ENCODE results near the gene B3GNT9.
A peak's percentile ranks its signal among the peaks of the same experiment; 100 is the strongest.

B3GNT9 gene

DNA sequence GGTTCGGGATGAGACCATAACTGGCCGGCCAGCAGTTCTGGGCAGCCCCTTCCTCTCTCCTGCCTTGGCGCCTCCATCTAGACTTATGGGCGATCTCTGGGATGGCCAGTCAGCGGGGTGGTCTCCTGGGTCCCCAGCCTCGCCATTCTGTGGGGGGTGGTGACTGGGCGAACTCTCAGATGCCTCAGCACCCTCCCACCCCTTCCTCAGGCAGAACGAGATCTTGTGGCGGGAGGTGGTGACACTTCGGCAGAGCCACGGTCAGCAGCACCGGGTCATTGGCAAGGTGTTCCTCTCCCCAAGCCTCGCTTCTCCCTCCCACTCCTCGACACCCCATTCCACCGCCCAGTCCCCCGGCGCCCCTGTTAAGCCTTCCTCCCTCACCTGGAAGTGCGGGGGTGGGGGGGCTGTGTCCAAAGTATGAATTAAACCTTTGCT is 15.3 kb upstream of the B3GNT9 start:
- no peak for DNase-seq

DNA sequence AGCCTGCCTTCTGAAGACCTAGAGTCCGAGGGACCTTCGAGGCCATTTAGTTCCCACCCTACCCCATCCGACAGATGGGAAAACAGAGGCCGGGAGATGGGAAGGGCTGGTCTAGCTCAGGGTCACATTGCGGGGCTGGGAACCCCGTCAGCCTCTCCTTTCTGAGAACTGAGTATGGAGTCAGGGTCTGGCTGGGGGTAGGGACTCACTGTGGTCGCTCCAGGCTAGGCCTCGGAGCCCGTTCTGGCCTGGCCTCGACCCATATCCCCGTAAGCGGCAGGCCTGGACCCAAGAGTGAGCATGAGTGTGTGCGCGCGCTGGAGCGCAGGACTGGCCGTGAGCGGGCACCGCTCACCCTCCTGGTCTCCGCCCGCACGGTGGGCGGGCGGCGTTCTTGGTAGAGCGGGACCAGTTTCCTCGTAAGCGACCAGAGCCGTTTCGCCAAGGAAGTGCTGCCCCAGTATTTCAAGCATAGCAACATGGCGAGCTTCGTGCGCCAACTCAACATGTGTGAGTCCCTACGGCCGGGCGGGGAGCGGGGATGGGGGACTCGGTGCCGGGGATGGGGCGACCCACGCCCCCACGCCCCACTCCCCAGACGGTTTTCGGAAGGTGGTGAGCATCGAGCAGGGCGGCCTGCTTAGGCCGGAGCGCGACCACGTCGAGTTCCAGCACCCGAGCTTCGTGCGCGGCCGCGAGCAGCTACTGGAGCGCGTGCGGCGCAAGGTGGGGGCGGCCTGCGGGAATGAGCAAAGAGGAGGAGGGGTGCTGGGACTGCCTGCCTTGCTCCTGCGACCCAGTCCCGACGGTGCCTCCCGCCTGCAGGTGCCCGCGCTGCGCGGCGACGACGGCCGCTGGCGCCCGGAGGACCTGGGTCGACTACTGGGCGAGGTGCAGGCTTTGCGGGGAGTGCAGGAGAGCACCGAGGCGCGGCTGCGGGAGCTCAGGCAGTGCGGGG is 14.6 kb upstream of the B3GNT9 start:
- no peak for DNase-seq

DNA sequence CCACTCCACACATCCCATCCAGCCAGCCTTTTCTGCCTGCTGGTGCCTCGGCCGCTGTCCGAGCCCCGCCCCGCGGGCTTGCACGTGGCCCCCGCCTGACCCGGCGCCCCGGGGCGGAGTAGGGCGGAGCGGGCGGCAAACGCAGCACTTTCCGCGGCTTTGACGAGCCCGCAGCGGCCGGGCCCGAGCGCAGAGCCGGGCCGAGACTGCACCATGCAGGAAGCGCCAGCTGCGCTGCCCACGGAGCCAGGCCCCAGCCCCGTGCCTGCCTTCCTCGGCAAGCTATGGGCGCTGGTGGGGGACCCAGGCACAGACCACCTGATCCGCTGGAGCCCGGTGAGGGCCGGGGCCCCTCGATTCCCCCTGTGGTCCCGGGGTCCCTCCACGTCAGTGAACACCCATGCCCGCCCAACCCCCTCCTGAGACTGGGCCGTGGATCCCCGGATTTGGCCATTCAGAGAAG is 13.8 kb upstream of the B3GNT9 start, which contains the start of gene HSF4:
TSS of gene HSF4 (plus strand) at position 147 of the 463 bp plus-strand sequence. CDS start at position 214, 67 bp downstream.
- no peak for DNase-seq

DNA sequence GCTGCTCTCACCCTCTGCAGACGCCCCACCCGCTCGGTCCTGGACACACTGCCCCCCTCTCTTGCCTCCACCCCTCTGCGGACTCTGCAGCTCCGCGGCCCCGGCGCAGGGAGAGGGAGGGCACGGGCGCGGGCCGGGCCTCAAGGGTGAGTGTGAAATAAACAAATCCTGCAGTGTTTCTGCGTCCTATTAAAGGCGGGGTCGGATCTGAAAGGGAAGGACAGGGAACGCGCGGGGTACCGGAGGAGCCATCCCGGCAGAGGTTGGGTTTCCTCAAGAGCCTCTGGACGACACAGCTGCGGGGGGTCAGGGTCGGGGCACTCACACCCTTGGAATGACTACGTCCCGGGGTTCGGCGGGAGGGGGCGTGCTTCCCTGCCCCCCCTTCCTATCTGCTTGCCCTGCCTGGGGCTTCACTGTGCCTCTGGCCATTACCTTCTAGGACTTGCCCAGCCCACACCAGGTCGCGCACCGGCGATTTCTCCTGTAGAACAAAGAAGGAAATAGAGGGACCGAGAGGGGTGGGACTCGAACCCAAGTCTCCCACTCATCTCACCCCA is 13.3 kb upstream of the B3GNT9 start:
- DNase-seq, result no peak

DNA sequence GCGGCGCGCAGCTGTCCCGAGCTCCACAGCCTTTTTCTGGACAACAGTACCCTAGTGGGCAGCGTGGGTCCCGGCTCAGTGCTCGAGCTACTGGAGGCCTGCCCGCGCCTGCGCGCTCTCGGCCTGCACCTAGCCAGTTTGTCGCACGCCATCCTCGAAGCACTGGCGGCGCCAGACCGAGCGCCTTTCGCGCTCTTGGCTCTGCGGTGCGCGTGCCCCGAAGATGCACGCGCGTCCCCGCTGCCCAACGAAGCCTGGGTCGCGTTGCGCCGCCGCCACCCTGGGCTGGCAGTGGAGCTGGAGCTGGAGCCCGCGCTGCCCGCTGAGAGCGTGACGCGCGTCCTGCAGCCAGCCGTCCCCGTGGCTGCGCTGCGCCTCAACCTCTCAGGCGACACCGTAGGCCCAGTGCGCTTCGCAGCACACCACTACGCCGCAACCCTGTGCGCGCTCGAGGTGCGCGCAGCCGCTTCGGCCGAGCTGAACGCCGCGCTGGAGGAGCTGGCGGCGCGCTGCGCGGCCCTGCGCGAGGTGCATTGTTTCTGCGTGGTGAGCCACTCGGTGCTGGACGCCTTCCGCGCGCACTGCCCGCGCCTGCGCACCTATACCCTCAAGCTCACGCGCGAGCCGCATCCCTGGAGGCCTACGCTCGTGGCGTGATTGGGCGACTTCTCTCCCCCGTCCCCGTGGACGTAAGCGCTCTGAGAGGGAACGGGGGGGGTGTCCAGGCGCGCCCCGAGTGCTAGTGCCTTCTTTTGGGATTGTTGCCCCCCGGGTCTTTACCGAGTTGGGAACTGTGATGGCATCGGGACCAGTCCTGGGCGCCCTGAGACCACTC is 12.6 kb upstream of the B3GNT9 start:
- DNase-seq, result peak; percentile 44

DNA sequence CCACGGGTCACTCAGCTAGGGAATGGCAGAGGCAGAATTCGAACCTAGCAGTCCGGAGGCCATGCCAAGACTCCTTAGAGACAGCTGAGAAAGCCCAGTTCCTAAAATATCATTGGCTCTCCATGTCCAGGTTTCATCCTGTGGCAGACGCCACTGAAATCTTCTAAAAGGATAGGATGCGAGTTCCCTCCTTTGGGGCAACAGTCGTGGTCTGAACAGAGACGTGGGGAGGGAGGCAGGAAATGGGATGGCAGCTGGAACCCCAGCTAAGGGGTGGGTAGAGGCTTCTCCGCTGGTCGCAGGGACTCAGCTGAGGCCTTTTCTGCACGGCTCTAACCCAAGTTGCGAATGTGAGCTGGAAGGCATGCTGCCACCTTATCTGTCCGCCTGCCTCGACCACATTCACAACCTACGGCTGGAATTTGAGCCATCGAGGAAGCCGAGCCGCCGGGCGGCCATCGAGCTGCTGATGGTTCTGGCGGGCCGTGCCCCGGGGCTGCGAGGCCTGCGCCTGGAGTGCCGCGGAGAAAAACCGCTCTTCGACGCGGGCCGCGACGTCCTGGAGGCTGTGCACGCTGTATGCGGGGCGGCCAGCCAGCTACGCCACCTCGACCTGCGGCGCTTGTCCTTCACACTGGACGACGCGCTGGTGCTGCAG is 11.8 kb upstream of the B3GNT9 start:
- DNase-seq, result no peak

DNA sequence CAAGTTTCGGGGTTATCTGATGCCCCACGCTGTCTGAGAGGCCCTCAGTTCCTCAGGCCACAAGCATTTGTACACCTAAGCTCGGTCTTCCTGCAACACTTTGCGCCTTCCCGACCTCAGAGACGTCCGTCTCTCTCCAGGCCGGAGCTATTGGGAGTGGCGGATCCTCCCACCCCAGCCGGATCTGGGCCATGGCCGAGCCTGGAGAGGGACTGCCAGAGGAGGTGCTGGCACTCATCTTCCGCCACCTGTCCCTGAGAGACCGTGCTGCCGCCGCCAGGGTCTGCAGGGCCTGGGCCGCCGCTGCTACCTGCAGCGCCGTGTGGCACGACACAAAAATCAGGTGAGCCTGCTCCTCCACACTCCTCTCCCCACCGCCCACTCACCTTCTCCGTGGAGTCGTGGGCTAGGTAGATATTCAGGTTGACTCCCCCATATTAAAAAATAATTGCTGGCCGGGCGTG is 10.8 kb upstream of the B3GNT9 start:
- DNase-seq, result no peak

DNA sequence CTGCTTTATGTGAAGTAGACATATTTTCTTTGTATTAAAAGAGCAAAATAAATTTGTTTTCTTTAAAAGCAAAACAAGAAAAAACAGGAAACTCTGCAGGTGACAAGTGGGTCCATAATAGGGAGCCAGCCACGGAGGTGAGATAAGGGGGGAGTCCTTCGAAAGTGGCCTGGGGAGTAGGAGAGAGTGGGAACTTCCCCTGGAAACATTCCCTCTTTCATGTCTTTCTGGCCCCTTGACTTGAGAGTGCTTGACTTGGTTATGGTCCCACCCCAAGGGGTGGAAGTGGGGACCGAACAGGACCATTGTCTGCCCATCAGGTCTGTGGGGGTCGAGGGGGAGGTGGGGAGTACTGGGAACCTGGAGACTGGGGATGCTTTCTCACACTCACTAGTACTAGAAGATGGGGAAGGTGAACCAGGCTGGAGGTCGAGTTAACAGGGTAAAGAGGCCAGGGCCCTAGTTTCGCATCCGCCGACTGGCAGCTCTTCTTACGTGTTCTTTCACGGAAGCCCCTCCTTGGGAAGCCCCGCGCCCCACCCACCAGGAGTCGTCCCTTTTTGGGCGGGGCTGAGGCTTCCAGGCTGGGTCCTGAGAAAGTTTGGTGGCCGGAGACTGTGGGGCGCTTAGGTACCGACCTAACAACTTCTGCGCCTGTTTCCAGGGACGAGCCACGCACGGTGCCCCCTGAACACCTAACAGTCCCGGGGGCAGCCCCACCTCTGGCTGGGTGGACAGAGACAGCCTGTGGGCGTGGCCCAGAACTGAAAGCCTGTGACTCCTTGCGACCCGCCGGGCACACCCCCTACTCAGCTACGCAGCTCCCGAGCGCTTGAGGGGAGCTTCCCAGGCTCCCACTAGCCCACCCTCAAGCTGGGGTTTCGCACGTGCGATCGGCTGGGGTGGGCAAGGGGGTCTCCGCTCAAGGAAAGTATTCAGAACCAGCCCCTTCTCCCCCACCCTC is 8.1 kb upstream of the B3GNT9 start:
- DNase-seq, result peak; percentile 83

DNA sequence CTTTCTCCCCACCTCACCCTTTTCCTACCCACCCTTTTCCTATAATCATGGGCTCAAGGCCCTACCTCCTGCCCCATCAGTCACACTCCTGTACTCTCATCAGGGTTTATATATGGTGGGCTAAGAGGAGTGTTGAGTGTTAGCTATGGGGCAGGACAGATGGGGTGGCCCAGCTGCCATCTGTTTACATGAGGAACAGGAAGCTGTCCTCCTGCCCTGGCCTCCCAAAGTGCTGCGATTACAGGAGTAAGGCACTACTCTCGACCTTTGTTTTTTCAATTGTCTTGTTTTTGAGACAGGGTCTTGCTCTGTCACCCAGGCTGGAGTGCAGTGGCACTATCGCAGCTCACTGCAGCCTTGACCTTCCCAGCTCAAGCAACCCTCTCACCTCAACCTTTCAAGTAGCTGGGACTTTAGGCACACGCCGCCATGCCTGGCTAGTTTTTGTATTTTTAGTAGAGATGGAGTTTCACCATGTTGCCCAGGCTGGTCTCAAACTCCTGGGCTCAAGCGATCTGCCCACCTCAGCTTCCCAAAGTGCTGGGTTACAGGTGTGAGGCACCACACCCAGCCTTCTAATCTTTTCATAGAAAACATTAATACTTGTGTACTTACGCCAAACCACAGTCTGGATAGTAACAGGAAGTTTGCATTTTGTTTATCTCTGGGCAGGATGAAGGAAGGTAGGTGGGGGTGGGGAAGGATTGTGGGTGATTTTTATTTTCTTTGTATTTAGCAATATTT is 7.3 kb upstream of the B3GNT9 start:
- no peak for DNase-seq

DNA sequence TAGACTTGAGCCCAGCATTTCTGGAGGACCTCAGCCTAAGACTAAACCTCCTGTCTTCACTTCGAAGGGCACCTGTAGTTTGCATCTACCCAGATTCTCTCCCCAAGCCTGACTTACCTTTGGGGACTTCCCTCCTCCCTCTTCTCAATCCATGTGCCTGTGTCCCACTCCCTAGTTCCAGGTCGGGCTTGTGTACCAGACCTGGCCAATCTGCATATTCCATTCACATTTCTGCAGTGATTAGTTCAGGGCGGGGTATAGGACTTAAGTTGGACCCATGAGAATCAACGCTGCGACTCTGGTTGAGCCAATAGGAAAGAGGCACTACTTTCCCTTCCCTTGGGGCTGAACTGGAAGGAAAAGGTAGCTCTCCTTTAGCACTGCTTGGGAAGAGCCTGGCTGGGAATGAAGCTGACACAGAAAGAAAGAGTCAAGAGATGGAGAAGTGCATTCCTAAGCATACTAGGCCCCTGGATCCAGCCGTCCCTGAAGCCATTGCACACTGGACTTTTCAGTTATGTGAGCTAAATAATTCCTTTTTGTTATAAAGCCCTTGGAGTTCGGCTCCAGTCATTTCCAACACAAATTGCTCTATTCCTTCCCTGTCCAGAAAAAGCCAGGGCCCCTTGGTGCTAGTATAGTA is 6.4 kb upstream of the B3GNT9 start:
- no peak for DNase-seq

DNA sequence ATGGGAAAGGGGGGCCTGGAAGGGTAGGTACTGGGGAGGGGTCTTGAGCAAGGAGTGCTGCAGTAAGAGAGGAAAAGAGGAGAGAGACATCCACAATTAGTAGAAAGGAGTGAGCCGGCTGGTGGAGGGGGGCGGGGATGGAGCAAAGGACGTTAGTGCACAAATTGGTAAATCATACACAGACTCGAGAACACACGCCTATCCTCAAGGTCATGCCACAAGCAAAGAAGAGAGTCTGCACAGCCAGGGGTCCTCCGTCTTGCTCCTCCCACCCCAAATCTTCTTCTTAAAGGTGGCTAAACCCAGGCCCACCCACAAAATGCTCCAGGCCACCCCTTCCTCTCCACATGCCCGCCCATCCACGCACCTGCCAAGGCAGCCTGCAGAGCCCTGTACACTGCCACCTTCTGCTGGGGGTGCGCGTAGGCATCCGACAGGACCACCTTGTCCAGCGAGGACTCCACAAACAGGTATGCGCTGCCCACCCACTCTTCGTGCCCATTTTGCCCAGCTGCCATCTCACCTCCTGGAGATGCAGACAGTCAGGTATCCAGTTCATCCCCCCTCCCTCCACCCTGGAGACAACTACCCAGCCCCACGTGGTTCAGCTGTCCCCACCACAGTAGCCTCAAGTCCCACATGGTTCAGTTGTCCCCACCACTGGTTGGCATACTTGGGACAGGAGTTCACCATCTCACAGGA is 5.5 kb upstream of the B3GNT9 start:
- no peak for DNase-seq

DNA sequence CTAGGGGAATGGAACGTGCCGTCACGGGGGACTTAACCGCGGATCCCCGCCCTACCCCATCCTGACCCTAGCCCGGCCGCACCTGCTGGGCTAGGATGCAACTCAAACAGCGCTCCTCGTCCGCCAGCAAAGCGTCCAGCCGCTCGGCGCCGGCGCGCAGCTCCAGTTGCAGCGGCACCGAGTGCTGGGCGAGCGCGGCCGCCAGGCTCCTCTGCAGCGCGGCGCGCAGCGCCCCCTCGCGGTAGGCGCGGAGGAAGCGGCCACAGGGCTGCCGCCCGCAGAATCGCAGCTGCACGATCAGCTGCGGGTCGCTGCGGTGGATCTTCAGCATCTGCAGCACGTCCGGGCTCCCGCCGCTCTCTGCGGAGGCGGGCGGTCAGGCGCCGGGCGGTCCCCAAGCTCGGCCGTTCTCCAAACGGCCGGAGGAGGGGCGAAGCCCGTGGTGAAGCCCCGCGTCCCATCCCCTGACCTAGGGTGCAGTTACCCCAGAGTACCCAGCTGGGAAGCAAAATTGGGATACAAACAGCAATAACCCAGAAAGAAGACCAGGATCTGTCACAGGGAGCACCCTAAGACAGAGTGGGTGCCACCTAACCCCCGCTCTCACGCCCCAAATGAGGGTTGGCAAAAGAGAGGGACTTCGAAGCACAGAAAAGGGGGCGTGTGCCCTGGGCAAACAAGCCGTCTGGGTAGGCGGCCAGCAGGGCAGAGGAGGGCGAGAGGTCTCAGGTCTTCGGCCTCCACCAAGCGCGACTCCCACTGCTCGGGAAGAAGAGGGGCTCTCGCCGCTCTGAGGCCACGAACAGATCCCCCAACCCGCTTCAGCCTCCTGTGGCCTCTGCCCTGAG is 4.7 kb upstream of the B3GNT9 start:
- DNase-seq, result peak; percentile 86

DNA sequence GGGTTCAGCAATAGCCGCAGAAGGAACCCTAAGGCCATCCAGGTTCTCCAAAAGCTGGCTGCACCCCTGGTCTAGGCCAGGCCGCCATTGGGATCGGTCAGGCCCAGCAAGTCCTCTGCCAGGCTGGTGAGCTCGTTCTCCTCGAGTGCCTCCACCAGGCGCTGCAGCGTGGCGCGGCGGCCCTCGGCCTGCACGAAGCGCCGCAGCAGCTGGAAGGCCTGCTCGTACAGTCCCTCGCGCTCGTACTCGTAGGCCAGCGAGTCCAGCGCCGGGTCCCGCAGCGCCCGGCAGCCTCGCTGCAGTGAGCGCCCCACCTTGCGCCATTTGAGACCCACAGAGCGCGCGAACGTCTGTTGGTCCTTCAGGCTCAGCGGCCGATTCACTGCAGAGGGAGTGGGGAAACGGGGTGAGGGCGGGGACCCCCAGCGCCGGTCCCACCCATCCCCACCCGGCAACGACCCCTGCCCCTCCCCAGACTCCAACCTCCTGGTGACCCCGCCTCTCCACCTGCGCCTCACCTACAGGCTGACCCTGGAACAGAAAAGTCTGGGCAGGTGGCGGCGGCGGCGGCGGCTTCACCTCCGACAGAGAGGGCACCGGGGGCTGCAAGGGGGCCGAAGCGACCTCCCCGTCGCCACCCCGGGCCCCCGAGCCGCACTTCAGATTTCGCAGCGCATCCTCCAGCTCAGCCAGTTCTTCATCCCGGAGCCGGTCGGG is 3.9 kb upstream of the B3GNT9 start:
- DNase-seq, result no peak

DNA sequence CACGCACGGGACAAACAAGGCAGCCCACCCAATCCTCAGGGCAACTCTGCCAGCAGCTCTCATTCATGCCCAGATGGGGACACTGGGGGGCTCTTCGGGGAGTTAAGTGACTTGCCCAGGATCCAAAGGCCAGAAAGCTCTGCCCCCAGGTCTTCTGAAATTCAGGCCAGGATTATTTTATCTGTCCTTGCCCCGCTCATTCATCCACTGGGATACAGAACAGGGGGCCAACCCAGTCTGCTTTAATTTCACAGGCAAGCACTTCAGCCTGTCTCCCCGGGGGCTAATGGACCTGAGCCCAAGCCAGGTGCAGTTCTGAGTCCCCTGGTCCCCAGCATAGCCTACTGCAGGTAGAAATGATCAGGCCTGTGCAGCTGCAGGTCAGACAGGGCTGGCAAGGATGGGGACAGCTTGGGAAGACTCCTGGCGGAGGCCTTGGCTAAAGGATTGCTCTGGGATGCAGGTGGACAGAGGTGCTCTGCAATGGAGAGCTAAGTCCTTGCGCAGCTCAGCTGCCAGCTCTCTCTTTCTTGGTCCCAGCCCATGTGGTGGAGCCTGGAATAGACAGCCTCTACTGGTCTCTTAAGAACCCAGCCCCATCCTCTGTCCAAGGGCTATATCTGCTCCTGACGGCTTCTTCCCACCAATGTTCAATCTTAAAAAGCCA is 766 bp upstream of the B3GNT9 start:
- no peak for DNase-seq

DNA sequence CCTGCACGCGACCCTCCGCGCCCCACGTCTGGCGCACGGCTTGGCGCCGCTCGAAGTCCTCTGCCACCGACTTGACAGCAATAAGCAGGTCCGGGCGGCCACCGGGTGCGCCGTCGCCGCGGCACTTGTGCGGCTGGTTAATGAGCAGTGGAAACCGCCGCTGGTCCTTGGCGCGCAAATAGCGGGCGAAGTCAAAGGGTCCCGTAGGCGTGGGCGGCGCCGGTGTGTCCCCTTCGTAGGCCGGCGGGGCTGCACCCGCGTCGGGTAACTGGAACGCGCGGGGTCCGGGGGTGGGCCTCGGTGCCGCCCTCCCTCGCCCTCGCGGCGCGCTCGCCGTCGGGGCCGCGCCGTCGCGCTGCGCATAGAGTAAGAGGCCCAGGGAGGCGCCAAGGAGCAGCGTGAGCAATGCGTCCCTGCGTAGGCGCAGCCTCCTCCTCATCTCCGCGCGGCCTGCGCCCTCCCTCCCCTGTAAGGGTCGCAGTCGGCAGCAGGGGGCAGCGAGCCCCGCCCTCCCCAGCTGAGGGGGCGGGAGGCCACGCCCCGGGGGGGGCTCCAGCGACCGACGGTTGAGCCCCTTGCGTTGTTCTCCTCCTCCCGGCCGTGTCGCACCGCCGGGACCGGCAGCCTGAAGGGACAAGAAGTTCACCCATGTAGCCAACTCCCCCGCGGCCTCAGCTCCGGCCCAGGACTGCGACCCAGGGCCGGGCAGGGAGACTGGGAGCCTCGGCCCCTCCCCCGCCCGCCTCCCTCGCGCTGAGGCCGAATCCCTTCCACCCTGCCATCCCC is 558 bp downstream of the B3GNT9 start:
- DNase-seq, result peak; percentile 53
